ENCODE measurements around the gene MCTP2. TPM values are rescaled to one million over a fixed set of nuclear protein-coding genes. Genes with fewer than 3 reads are reported as not detected.

MCTP2 gene
- total RNA-seq, 1 donor from 2014 or later, result 1.5 TPM

- TF ChIP-seq CTCF (IDR thresholded peaks at IDR 0.05; ENCODE audit: unreplicated experiment), result no peak
- DNase-seq (ENCODE audit: low spot score), result no peak
- peaks cover 17% of the 10 kb centered on the region for H3K4me1 Mint-ChIP-seq (ENCODE audit: unreplicated experiment)
- peaks cover 1% of the 10 kb centered on the region for H3K27me3 Mint-ChIP-seq (ENCODE audit: unreplicated experiment)
- H3K27ac Mint-ChIP-seq (ENCODE audit: unreplicated experiment), result no peak overlapping the region
- no peak overlapping the region for H3K4me3 Mint-ChIP-seq (ENCODE audit: unreplicated experiment)
- no peaks in the 10 kb centered on the region for H3K36me3 Mint-ChIP-seq (ENCODE audit: low read depth, unreplicated experiment)
- H3K9me3 Mint-ChIP-seq (ENCODE audit: unreplicated experiment), result no peaks in the 10 kb centered on the region
Measured at GRCh38 chr15:94322141-94322540, 90.8 kb downstream of the MCTP2 start.

DNA sequence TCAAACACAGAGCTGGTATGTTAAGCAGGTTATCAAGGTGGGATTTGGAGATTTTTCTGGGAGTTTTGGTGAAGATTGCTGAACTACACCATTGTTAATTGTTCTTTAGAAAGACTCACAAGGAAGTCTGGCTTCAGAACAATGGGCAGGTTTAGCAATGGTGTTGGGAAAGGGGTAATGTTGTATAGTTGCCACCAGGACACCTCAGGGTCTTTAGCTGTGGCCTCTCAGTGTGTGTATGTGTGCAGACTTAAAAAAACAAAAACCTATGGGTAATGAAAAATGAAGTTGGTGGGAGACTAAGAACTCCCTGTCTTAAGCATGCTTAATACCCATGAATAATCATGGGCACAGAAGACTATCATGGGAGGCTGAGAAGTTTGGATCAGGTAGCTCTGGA is 91.7 kb downstream of the MCTP2 start:
- peaks cover 17% of the 10 kb centered on the region for H3K4me1 Mint-ChIP-seq (ENCODE audit: unreplicated experiment)
- no peaks in the 10 kb centered on the region for H3K36me3 Mint-ChIP-seq (ENCODE audit: low read depth, unreplicated experiment)
- TF ChIP-seq CTCF (IDR thresholded peaks at IDR 0.05; ENCODE audit: unreplicated experiment), result no peak

DNA sequence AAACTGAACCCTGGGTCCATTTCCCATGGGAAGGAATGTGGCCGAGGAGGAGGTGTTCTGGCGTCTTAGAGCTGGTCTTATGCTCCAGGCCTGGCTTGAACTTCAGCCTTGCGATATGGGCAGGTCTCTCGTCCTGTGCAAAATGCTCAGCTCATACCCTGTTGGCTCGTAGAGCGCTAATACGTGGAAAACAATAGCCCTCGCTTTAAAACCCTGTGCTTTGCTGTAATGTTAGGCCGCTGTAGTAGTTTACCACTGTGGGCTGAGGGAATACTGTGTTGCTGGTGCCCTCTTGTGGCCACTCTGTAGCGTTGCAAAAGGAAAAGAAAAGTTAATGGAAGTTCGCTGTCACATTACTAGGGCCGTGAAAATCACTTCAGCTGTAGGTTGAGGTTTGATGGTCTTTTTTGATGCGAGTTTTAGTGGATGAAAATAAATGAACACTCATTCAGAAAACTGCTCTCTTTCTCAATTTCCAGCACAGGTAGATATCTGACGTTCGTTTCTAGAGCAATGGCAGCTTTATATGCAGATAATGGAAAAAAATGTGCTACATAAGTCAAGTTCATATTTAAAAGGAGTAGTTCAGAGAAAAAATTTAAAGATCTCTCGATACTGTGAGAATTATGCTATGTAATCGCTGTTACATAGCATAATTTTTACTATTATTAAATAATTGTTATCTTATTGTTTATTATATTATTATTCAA is 92.9 kb downstream of the MCTP2 start:
- Mint-ChIP-seq H3K4me1 (ENCODE audit: unreplicated experiment) (peaks cover 17% of the 10 kb centered on the region), H3K4me3 (ENCODE audit: unreplicated experiment) (no peak overlapping the region), H3K27me3 (ENCODE audit: unreplicated experiment) (peaks cover 4% of the 10 kb centered on the region), H3K9me3 (ENCODE audit: unreplicated experiment) (no peaks in the 10 kb centered on the region), H3K36me3 (ENCODE audit: low read depth, unreplicated experiment) (no peaks in the 10 kb centered on the region), H3K27ac (ENCODE audit: unreplicated experiment) (no peak overlapping the region)
- peak; percentile 56 for DNase-seq (ENCODE audit: low spot score)
- TF ChIP-seq CTCF (IDR thresholded peaks at IDR 0.05; ENCODE audit: unreplicated experiment), result peak; percentile 91

More for the DNA sequence above, 91.7 kb downstream of the MCTP2 start:
- Mint-ChIP-seq H3K27me3 (ENCODE audit: unreplicated experiment) (peaks cover 1% of the 10 kb centered on the region), H3K9me3 (ENCODE audit: unreplicated experiment) (no peaks in the 10 kb centered on the region), H3K4me3 (ENCODE audit: unreplicated experiment) (no peak overlapping the region), H3K27ac (ENCODE audit: unreplicated experiment) (no peak overlapping the region)
- DNase-seq (ENCODE audit: low spot score), result no peak

DNA sequence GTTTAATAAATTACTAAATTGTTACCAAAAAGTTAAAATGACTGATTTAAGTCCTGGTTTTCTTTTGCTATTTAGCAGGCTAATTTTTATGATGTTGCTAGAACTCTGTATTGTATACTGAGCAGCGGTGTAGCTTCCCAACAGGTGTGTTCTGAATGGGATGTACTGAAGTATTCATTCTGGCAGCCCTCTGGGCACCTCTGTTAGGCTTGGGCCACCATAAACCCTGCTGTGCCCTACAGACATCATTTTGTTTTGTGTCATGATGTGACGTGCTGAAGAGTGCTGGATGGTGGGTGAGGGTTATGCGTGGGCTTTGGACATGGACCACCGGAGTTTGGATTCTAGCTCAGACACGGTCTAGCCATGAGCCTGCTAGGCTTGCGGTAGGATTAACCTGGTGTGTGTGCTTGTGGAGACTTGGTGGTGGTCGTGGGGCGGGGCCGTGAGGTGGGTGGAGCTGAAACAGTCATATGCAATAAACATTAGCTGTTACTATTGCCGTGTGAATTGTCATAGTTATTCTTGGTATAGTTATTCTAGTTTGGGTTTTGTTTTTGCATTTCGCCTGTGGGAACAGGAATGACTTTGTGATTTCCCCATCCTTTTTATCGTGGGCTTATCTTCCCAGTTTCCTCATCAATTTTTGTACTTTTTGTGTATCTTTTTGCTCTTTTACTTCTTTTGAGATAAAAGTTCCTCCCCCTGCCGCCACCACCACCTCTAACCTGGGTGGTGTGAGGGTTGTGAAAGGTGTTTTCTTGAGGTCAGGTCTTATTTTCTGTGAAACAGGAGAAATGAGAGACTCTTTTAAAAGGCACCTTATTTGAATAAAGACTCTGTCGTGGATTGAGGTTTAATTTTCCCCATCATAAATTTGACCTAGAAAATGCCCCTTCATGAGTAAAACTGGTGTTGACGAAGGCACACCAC is 93.7 kb downstream of the MCTP2 start:
- no peak overlapping the region for H3K27ac Mint-ChIP-seq (ENCODE audit: unreplicated experiment)
- H3K27me3 Mint-ChIP-seq (ENCODE audit: unreplicated experiment), result peaks cover 4% of the 10 kb centered on the region
- DNase-seq (ENCODE audit: low spot score), result no peak
- no peaks in the 10 kb centered on the region for H3K36me3 Mint-ChIP-seq (ENCODE audit: low read depth, unreplicated experiment)
- peaks cover 17% of the 10 kb centered on the region for H3K4me1 Mint-ChIP-seq (ENCODE audit: unreplicated experiment)
- H3K4me3 Mint-ChIP-seq (ENCODE audit: unreplicated experiment), result no peak overlapping the region
- TF ChIP-seq CTCF (IDR thresholded peaks at IDR 0.05; ENCODE audit: unreplicated experiment), result no peak
- H3K9me3 Mint-ChIP-seq (ENCODE audit: unreplicated experiment), result no peaks in the 10 kb centered on the region
